A673 (cell line): ENCODE measurements around the gene TMEM8B.

Experiments used
- CTCF ChIP-seq: fragments of 300-800, 200-600 bp; sonication (generic); conservative IDR thresholded peaks from 2 replicates; pipeline ENCODE4 v1.5.1; 2017; ENCODE audit warnings: low read depth, mild to moderate bottlenecking, antibody characterized with exemption, low read length, moderate library complexity, mixed read lengths
- EZH2 ChIP-seq: fragments of 200-600 bp; sonication (generic); IDR thresholded peaks from 2 replicates; pipeline ENCODE4 v1.6.1; 2017; ENCODE audit warnings: borderline replicate concordance, low read depth, mild to moderate bottlenecking, mixed read lengths, antibody characterized with exemption, low read length; ENCODE audit not compliant: poor library complexity, severe bottlenecking

DNA sequence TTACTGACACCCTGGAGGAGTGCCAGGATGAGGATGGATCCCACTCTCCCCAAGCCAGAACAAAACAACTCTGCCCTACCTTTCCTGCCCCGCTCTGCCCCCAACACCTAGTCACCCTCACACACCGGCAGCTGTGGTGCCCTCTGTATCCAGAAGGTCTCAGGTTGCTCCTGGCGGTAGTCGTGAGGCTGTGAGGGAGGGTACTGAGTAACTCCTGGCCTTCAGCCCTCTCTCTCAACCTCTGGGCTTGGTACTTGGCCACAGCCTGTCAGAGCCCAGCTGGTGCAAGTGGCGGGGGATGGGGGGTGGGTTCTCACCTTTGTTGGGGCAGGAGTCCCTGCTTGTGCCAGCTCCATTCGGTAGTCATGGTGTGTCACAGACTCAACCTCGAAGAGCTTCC, 18.9 kb upstream of the TMEM8B start:
- no peak for TF ChIP-seq CTCF
- no peak for TF ChIP-seq EZH2
